Psoas muscle (tissue), 8 donors: ENCODE results near the gene MYO1E. TPM values are rescaled to one million over a fixed set of nuclear protein-coding genes. Genes with fewer than 3 reads are reported as not detected.

Experiments
- ATAC-seq, 4 donors: fragments of 200-7000 bp; cut with Tn5 transposase; one replicate each; pipeline ENCODE4 v1.9.1; 2020; ENCODE audit warnings: moderate library complexity in 3 of 4, mild to moderate bottlenecking in 2 of 4
- DNase-seq, 2 donors: peaks; one replicate each; pipeline ENCODE4 v3.0.0-alpha.2; 2020
- H3K27ac ChIP-seq: fragments of 200-600 bp; one replicate; pipeline ENCODE4 v1.8.0; 2022
- H3K27me3 ChIP-seq, 3 donors: fragments of 200-600 bp in 1 of 3; one replicate each; pipeline versions ENCODE4 v1.6.1 to v1.8.0; 2013 to 2022; ENCODE audit warnings: low read length in 2 of 3, mild to moderate bottlenecking in 2 of 3, moderate library complexity in 1 of 3; ENCODE audit not compliant: insufficient read depth in 3 of 3
- H3K36me3 ChIP-seq, 2 donors: fragments of 200-600 bp in 1 of 2; one replicate each; pipeline versions ENCODE4 v1.6.1 to v1.8.0; 2013 to 2022; ENCODE audit warnings: low read depth in 1 of 2, mild to moderate bottlenecking in 1 of 2, moderate library complexity in 1 of 2; ENCODE audit not compliant: insufficient read depth in 1 of 2
- H3K4me1 ChIP-seq: fragments of 200-600 bp; one replicate; pipeline ENCODE4 v1.8.0; 2022
- H3K4me3 ChIP-seq: fragments of 200-600 bp; one replicate; pipeline ENCODE4 v1.8.0; 2022; ENCODE audit warnings: mild to moderate bottlenecking
- H3K9me3 ChIP-seq: fragments of 200-600 bp; one replicate; pipeline ENCODE4 v1.8.0; 2022
- WGBS, 3 donors: extraction: QIAGEN DNeasy Blood & Tissue Kit; methylation state at CpG; one replicate each; pipeline versions ENCODE4 v1.1.6 to v1.1.7; 2013; 5-methylcytosine and 5-hydroxymethylcytosine counted together
- intact Hi-C, 2 donors: fragments of 100-400 bp; cut with DNase I; formaldehyde crosslinking; loops; one replicate each; pipeline versions ENCODE4 v1.11.0 to v1.14.2; 2022
- polyA plus RNA-seq, 3 donors: library from polyadenylated mRNA; stranded (reverse); fragments of 200-250 nt; gene quantifications; one replicate each; pipeline ENCODE4 v1.2.3, GENCODE V29; 2013
- total RNA-seq, 4 donors: library from RNA; stranded (reverse); fragmentation: NEBNext Ultra II Directional in 2 of 4; extraction: Animal tissue kit (Norgen Biotek cat#: 25700) in 2 of 4; gene quantifications; one replicate each; pipeline versions ENCODE4 v1.2.1 to v1.2.4, GENCODE V29; 2021 to 2023
- TF ChIP-seq, protein P1 (sequence below): fragments of 200-600 bp; IDR thresholded peaks from one replicate; pipeline ENCODE4 v1.8.0; 2022; ENCODE audit warnings: antibody characterized with exemption
- donor health status: healthy with polysubstance abuse.
- donor health status: DM: no; HTN: no; CAD: no; lungs with moderate emphysema.
- donor health status: Bipolar disorder and iron deficiency.
- donor health status: healthy.
- donor health status: DM: yes; HTN: yes; CAD: no.
- donor health status: DM: no; HTN: no; CAD: no.
- donor health status: DM: no; HTN: no; CAD: no.
- donor health status: DM: yes; HTN: yes; CAD: no.

MYO1E gene
- total and polyA plus RNA-seq, 7 donors, result 10.0 to 53.7 (median 26.3) TPM

DNA sequence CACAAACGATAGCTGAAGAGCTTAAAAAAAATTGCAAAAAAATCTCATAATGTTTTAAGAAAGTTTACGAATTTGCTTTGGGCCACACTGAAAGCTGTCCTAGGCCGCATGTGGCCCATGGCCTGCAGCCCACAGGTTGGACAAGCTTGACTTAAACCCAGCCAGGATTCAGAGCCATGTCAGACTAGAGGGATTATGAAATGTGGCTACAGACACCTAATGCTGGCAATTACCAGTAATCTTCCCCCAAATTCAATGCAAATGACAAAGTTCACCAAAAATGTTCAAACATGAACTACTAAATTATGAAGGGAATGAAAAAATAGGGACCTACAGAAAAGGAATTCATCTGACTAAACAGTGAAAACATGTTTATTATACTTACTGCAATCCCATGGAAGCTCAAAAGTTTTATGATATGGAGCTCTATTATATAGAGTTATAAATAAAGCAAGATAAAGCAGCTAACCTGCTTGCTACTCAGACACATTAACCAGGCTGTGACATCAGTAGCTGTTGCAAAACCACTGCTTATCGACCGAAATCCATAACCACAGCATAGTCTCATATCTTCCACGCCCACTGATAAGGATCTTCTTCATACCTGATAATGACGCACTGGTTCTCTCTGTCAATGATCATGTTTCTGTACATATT lies 116.9 kb downstream of the MYO1E start:
- no peak overlapping the region for H3K27ac ChIP-seq
- no peak overlapping the region for H3K4me3 ChIP-seq
- no peaks in the 10 kb centered on the region for H3K27me3 ChIP-seq
- WGBS, 3 donors, result 90 to 93% (median 91%) methylated on average over 7 of the region's 7 CpGs
- intact Hi-C loops, result no loop called here
- peaks cover 0 to 25% of the 10 kb centered on the region in 2 donors for H3K36me3 ChIP-seq
- no peak for DNase-seq
- no peaks in the 10 kb centered on the region for H3K9me3 ChIP-seq
- TF ChIP-seq, protein P1, sequence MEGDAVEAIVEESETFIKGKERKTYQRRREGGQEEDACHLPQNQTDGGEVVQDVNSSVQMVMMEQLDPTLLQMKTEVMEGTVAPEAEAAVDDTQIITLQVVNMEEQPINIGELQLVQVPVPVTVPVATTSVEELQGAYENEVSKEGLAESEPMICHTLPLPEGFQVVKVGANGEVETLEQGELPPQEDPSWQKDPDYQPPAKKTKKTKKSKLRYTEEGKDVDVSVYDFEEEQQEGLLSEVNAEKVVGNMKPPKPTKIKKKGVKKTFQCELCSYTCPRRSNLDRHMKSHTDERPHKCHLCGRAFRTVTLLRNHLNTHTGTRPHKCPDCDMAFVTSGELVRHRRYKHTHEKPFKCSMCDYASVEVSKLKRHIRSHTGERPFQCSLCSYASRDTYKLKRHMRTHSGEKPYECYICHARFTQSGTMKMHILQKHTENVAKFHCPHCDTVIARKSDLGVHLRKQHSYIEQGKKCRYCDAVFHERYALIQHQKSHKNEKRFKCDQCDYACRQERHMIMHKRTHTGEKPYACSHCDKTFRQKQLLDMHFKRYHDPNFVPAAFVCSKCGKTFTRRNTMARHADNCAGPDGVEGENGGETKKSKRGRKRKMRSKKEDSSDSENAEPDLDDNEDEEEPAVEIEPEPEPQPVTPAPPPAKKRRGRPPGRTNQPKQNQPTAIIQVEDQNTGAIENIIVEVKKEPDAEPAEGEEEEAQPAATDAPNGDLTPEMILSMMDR, result no peak
- no peaks in the 10 kb centered on the region for H3K4me1 ChIP-seq
- ATAC-seq, result no peak

DNA sequence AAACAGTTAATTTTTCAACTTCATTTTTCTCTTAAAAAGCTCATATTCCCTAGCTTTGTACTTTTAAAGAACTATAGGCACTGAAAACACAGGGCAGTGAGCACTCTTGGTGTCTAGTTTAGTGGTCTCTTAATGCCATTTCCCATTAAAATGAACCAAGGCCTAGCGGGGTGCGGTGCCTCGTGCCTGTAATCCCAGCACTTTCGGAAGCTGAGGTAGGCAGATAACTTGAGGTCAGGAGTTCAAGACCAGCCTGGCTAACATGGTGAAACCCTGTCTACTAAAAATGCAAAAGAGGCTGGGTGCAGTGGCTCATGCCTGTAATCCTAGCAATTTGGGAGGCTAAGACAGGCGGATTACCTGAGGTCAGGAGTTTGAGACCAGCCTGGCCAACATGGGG lies 120.5 kb downstream of the MYO1E start:
- intact Hi-C loops, result no loop called here
- Histone ChIP-seq H3K4me1 (no peaks in the 10 kb centered on the region), H3K27ac (no peak overlapping the region), H3K4me3 (no peak overlapping the region), H3K36me3 (peaks cover 0 to 11% of the 10 kb centered on the region in 2 donors), H3K9me3 (no peaks in the 10 kb centered on the region), H3K27me3 (no peaks in the 10 kb centered on the region)
- WGBS, 3 donors, result 93 to 95% (median 95%) methylated on average over 5 of the region's 5 CpGs
- ATAC-seq, result no peak
- TF ChIP-seq, protein P1, result no peak
- DNase-seq, result no peak

DNA sequence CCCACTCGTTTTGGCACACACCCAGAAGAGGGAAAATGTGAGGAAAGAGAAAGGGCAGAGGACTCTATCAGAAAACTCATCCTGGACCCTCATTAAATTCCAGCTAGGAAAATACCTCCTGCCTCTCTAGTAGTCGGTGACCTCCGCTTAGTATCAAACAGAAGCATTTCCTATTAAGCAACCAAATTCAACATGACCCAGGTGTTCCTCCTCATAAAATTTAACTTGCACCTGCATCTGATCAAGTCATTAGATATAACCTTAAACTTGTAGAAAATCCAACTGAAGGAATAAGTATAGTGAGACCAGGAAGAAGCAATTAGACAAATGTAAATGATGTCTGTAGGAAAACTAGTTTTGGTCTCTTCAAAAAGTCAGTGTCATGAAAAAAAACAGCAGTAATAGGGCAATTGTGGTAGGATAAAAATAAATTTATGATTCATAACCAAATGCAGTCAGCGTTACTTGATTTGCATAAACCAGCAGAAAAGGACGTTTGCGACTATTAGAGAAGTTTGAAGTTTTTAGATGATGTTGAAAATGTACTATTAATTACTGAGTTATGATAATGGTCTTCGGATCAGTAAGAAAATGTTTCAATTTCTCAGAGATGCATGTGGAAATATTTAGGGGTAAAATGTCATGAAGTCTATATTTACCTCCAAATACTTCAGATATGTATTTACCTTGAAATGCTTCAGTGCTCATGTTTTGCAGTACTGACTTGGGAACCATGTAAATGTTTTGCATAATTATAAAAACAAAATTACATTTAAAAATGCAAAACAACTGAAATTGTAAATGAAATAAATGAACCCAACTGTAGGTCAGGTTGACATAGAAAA lies 121.4 kb downstream of the MYO1E start:
- no peaks in the 10 kb centered on the region for H3K4me1 ChIP-seq
- H3K36me3 ChIP-seq, result peaks cover 0 to 10% of the 10 kb centered on the region in 2 donors
- H3K27me3 ChIP-seq, result no peaks in the 10 kb centered on the region
- ATAC-seq (no peak), DNase-seq (no peak)
- H3K27ac ChIP-seq, result no peak overlapping the region
- intact Hi-C loops, result no loop called here
- TF ChIP-seq, protein P1, result no peak
- H3K9me3 ChIP-seq, result no peaks in the 10 kb centered on the region
- H3K4me3 ChIP-seq, result no peak overlapping the region
- 75 to 85% (median 85%) methylated on average over 7 of the region's 7 CpGs for WGBS, 3 donors

DNA sequence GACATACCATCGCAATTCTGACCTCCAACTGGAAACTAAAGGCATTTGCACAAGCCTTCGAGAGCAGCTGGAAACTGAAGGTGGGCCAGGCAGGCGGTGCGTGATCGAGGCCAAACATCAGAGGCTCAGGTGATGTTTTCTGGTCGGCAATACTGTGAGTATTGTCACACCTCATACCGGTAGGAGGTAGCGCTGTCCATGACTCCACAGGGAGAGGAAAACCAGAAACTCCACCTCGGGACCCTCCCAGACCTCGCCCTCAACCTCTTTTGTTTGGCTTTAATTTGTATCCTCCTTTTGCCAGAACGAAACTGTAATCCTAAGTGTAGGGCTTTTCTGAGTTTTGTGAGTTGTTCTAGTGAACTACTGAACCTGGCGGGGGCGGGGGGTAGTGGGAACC lies 122.4 kb downstream of the MYO1E start:
- intact Hi-C loops, result no loop called here

More for the DNA sequence above, 122.4 kb downstream of the MYO1E start:
- TF ChIP-seq, protein P1, result no peak
- Histone ChIP-seq H3K27ac (no peak overlapping the region), H3K4me3 (no peak overlapping the region), H3K4me1 (no peaks in the 10 kb centered on the region), H3K27me3 (no peaks in the 10 kb centered on the region), H3K9me3 (no peaks in the 10 kb centered on the region), H3K36me3 (peaks cover 0 to 7% of the 10 kb centered on the region in 2 donors)
- DNase-seq, result no peak
- ATAC-seq, result no peak
- 83 to 92% (median 87%) methylated on average over 13 of the region's 13 CpGs for WGBS, 3 donors
